CD14-positive monocyte (primary cell): ENCODE measurements around the gene COQ3. TPM values are rescaled to one million over a fixed set of nuclear protein-coding genes. Genes with fewer than 3 reads are reported as not detected.

ENCODE experiments used
- DNase-seq, 3 donors: peaks; one replicate each; pipeline ENCODE4 v3.0.0-alpha.2; 2011 to 2022
- H2AFZ ChIP-seq: 2 replicates; pipeline ENCODE4 v1.6.0; 2012; ENCODE audit warnings: mild to moderate bottlenecking, low read depth, low read length, inconsistent platforms; ENCODE audit not compliant: insufficient read depth, poor library complexity, severe bottlenecking
- H3K27ac ChIP-seq, 2 donors: 1 replicate in 1 of 2; 2 replicates in 1 of 2; pipeline ENCODE4 v1.5.1; 2012 to 2013; ENCODE audit warnings: low read length in 2 of 2, control low read depth in 1 of 2, inconsistent platforms in 1 of 2, low read depth in 1 of 2, mild to moderate bottlenecking in 1 of 2
- H3K27me3 ChIP-seq, 2 donors: one replicate each; pipeline versions ENCODE4 v1.6.0 to v1.6.1; 2011 to 2013; ENCODE audit warnings: low read length in 2 of 2; ENCODE audit not compliant: control insufficient read depth in 2 of 2, insufficient read depth in 2 of 2
- H3K36me3 ChIP-seq, 2 donors: replicated peaks in 1 of 2; 1 replicate in 1 of 2; 2 replicates in 1 of 2; pipeline versions ENCODE4 v1.5.1 to v1.6.1; 2012 to 2013; ENCODE audit warnings: low read length in 2 of 2, control low read depth in 1 of 2, inconsistent platforms in 1 of 2, mild to moderate bottlenecking in 1 of 2; ENCODE audit not compliant: insufficient read depth in 2 of 2, control insufficient read depth in 1 of 2
- H3K4me1 ChIP-seq, 2 donors: 1 replicate in 1 of 2; 2 replicates in 1 of 2; pipeline versions ENCODE4 v1.5.1 to v1.6.1; 2012 to 2013; ENCODE audit warnings: low read length in 2 of 2, control low read depth in 1 of 2, inconsistent platforms in 1 of 2, mild to moderate bottlenecking in 1 of 2, moderate library complexity in 1 of 2; ENCODE audit not compliant: insufficient read depth in 2 of 2, control insufficient read depth in 1 of 2
- H3K4me2 ChIP-seq: replicated peaks from 2 replicates; pipeline ENCODE3; 2012; ENCODE audit warnings: low read length, moderate library complexity, mild to moderate bottlenecking; ENCODE audit not compliant: poor library complexity, severe bottlenecking; ENCODE audit errors: extremely low read depth
- H3K4me3 ChIP-seq, 3 experiments: fragments of 200-600 bp in 1 of 3; sonication (generic) in 1 of 3; replicated peaks in 1 of 3; 1 replicate in 2 of 3; 2 replicates in 1 of 3; pipeline ENCODE4 v1.5.1; 2011 to 2013; ENCODE audit warnings: low read length in 3 of 3, mild to moderate bottlenecking in 3 of 3, control low read depth in 2 of 3, low read depth in 2 of 3, inconsistent platforms in 1 of 3, moderate library complexity in 1 of 3
- H3K79me2 ChIP-seq: 2 replicates; pipeline ENCODE4 v1.6.0; 2012; ENCODE audit warnings: mild to moderate bottlenecking, control low read depth, inconsistent platforms, low read length, moderate library complexity; ENCODE audit not compliant: insufficient read depth
- H3K9ac ChIP-seq: 2 replicates; pipeline ENCODE4 v1.6.0; 2017; ENCODE audit warnings: low read length, mild to moderate bottlenecking; ENCODE audit not compliant: insufficient read depth, poor library complexity, severe bottlenecking
- H3K9me3 ChIP-seq, 2 donors: replicated peaks in 1 of 2; 1 replicate in 1 of 2; 2 replicates in 1 of 2; pipeline versions ENCODE4 v1.5.1 to v1.6.1; 2012 to 2013; ENCODE audit warnings: low read length in 2 of 2, control low read depth in 1 of 2; ENCODE audit not compliant: control insufficient read depth in 1 of 2, insufficient read depth in 1 of 2
- H4K20me1 ChIP-seq: 2 replicates; pipeline ENCODE4 v1.6.0; 2012; ENCODE audit warnings: mild to moderate bottlenecking, low read length, control low read depth, moderate library complexity; ENCODE audit not compliant: insufficient read depth
- H3K27ac Mint-ChIP-seq, 7 donors: one replicate each; pipeline ENCODE4 v1.8.0; 2020; ENCODE audit warnings: mild to moderate bottlenecking in 7 of 7, mixed read lengths in 7 of 7, moderate library complexity in 6 of 7, inconsistent platforms in 2 of 7
- H3K27me3 Mint-ChIP-seq, 3 donors: one replicate each; pipeline ENCODE4 v1.8.0; 2021 to 2022; ENCODE audit warnings: low read depth in 3 of 3, mild to moderate bottlenecking in 3 of 3, mixed read lengths in 3 of 3, moderate library complexity in 3 of 3, inconsistent platforms in 1 of 3
- H3K36me3 Mint-ChIP-seq, 2 donors: one replicate each; pipeline ENCODE4 v1.8.0; 2020; ENCODE audit warnings: mixed read lengths in 2 of 2, inconsistent platforms in 1 of 2, mild to moderate bottlenecking in 1 of 2
- H3K4me1 Mint-ChIP-seq: one replicate; pipeline ENCODE4 v1.8.0; 2020; ENCODE audit warnings: mild to moderate bottlenecking, mixed read lengths
- H3K4me3 Mint-ChIP-seq, 2 donors: one replicate each; pipeline ENCODE4 v1.8.0; 2020; ENCODE audit warnings: mild to moderate bottlenecking in 2 of 2, mixed read lengths in 2 of 2, moderate library complexity in 1 of 2
- H3K9me3 Mint-ChIP-seq, 7 donors: one replicate each; pipeline ENCODE4 v1.8.0; 2020 to 2022; ENCODE audit warnings: mixed read lengths in 7 of 7, mild to moderate bottlenecking in 6 of 7, moderate library complexity in 6 of 7, inconsistent platforms in 2 of 7
- CTCF ChIP-seq: fragments of 200-600 bp; IDR thresholded peaks from one replicate; pipeline ENCODE4 v1.8.0; 2022; ENCODE audit warnings: antibody characterized with exemption, mild to moderate bottlenecking
- WGBS: methylation state at CpG from one replicate; pipeline ENCODE4 v1.1.5; 2013; ENCODE audit warnings: missing lambda C conversion rate; ENCODE audit not compliant: insufficient coverage; 5-methylcytosine and 5-hydroxymethylcytosine counted together
- intact Hi-C, 2 donors: fragments of 100-400 bp; cut with micrococcal nuclease; formaldehyde crosslinking; loops; one replicate each; pipeline versions ENCODE4 v1.15.0 to v1.15.1; 2023
- polyA plus RNA-seq, 3 donors: library from polyadenylated mRNA; depleted of rRNA in 1 of 3; unstranded in 2 of 3; stranded (reverse) in 1 of 3; fragments of 300-500 nt in 2 of 3; fragments of >200 nt in 1 of 3; fragmentation: Illumina TruSeq in 2 of 3; gene quantifications; 1 replicate in 2 of 3; 2 replicates in 1 of 3; pipeline ENCODE4 v1.2.3, GENCODE V29; 2012 to 2021

Gene COQ3
- polyA plus RNA-seq, 3 donors, result 1.5 to 2.3 (median 1.6) TPM

DNA sequence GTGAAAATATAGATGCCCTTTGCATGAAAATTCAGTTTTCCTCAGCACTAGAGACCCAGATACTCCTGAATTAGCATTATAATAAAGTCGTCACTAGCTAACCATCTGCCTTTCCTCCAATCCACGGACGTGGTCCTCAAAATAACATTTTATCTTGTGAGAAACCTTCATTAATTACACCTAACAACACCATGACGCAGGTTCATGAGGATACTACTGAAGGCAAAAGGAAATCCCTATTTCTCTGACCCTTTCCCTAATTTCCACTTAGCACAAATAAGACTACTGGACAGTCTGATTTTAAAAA lies 32.4 kb upstream of the COQ3 start:
- no peak for TF ChIP-seq CTCF
- H3K4me3 Mint-ChIP-seq, result peak overlapping the region; percentile 86 to 96
- peak overlapping the region in 5 of 7 donors; percentile 99 to 100 (median 99) for H3K27ac Mint-ChIP-seq
- Histone ChIP-seq H3K27me3 (no peaks in the 10 kb centered on the region), H3K4me2 (peak overlapping the region; percentile 87), H3K4me3 (peak overlapping the region; percentile 93 to 99 (median 98)), H3K36me3 (peaks cover 7 to 27% of the 10 kb centered on the region in 2 donors), H3K27ac (peak overlapping the region in 1 of 2 donors; percentile 100), H2AFZ (peak overlapping the region; percentile 100), H3K9ac (peak overlapping the region; percentile 94), H3K9me3 (no peaks in the 10 kb centered on the region), H4K20me1 (peaks cover 30% of the 10 kb centered on the region), H3K4me1 (peaks cover 19 to 37% of the 10 kb centered on the region in 2 donors), H3K79me2 (peaks cover 53% of the 10 kb centered on the region)
- H3K9me3 Mint-ChIP-seq, result peaks cover 0 to 2% (median 0%) of the 10 kb centered on the region in 7 donors
- H3K36me3 Mint-ChIP-seq, result peaks cover 21 to 32% of the 10 kb centered on the region in 2 donors
- intact Hi-C loops, result no loop called here
- WGBS, result 86% methylated on average over 4 of the region's 4 CpGs
- peaks cover 40% of the 10 kb centered on the region for H3K4me1 Mint-ChIP-seq
- no peak for DNase-seq
- peaks cover 0 to 1% (median 0%) of the 10 kb centered on the region in 3 donors for H3K27me3 Mint-ChIP-seq

GRCh38 chr6:99425647-99426450 lies 31.9 kb upstream of the COQ3 start:
- Mint-ChIP-seq H3K27ac (peak overlapping the region; percentile 99 to 100 (median 99)), H3K27me3 (peaks cover 0 to 1% (median 0%) of the 10 kb centered on the region in 3 donors), H3K4me3 (peak overlapping the region; percentile 86 to 96), H3K36me3 (peaks cover 17 to 27% of the 10 kb centered on the region in 2 donors), H3K4me1 (peaks cover 44% of the 10 kb centered on the region), H3K9me3 (no peaks in the 10 kb centered on the region)
- Histone ChIP-seq H3K9ac (peak overlapping the region; percentile 94), H3K79me2 (peaks cover 59% of the 10 kb centered on the region), H4K20me1 (peaks cover 36% of the 10 kb centered on the region), H3K27ac (peak overlapping the region; percentile 99 to 100), H3K4me1 (peaks cover 19 to 37% of the 10 kb centered on the region in 2 donors), H3K36me3 (peaks cover 4 to 26% of the 10 kb centered on the region in 2 donors), H3K9me3 (no peaks in the 10 kb centered on the region), H2AFZ (peak overlapping the region; percentile 100), H3K4me2 (peak overlapping the region; percentile 87), H3K4me3 (peak overlapping the region; percentile 93 to 99 (median 98)), H3K27me3 (no peaks in the 10 kb centered on the region)
- DNase-seq, result peak; percentile 40 to 70 (median 67)
- WGBS, result 1% methylated on average over 11 of the region's 29 CpGs
- intact Hi-C loops, result no loop called here
- no peak for TF ChIP-seq CTCF
